Large intestine (tissue), 3 donors: ENCODE data around the gene HEBP1. TPM values are rescaled to one million over a fixed set of nuclear protein-coding genes. Genes with fewer than 3 reads are reported as not detected.
"Not testable (repeated sequence)": the region's sequence is repeated elsewhere in the genome, so short reads cannot be mapped to it uniquely, and the experiment has no call there.

Experiments
- DNase-seq, 2 donors: peaks; one replicate each; pipeline versions ENCODE4 v3.0.0 to v3.0.0-alpha.2; 2013
- H3K27ac ChIP-seq: one replicate; pipeline ENCODE4 v1.5.1; 2013; ENCODE audit warnings: low read length
- H3K27me3 ChIP-seq: 2 replicates; pipeline ENCODE4 v1.6.1; 2013; ENCODE audit warnings: low read length; ENCODE audit not compliant: control insufficient read depth, insufficient read depth
- H3K36me3 ChIP-seq: 2 replicates; pipeline ENCODE4 v1.6.1; 2013; ENCODE audit warnings: low read length; ENCODE audit not compliant: control insufficient read depth, insufficient read depth
- H3K4me1 ChIP-seq: one replicate; pipeline ENCODE4 v1.6.1; 2013; ENCODE audit warnings: low read length; ENCODE audit not compliant: control insufficient read depth, insufficient read depth
- H3K4me3 ChIP-seq: one replicate; pipeline ENCODE4 v1.5.1; 2013; ENCODE audit warnings: low read length
- H3K9me3 ChIP-seq: one replicate; pipeline ENCODE4 v1.6.1; 2013; ENCODE audit warnings: mild to moderate bottlenecking, low read depth, low read length, moderate library complexity; ENCODE audit not compliant: control insufficient read depth
- WGBS: methylation state at CpG from one replicate; pipeline ENCODE4 v1.1.5; 2013; ENCODE audit warnings: low lambda C conversion rate; ENCODE audit not compliant: insufficient coverage; 5-methylcytosine and 5-hydroxymethylcytosine counted together
- polyA plus RNA-seq: library from polyadenylated mRNA; unstranded; fragments of 120-200 nt; gene quantifications from one replicate; pipeline ENCODE4 v1.2.1, GENCODE V29; 2013

Gene HEBP1
- polyA plus RNA-seq, 1 donor = 237 TPM

DNA sequence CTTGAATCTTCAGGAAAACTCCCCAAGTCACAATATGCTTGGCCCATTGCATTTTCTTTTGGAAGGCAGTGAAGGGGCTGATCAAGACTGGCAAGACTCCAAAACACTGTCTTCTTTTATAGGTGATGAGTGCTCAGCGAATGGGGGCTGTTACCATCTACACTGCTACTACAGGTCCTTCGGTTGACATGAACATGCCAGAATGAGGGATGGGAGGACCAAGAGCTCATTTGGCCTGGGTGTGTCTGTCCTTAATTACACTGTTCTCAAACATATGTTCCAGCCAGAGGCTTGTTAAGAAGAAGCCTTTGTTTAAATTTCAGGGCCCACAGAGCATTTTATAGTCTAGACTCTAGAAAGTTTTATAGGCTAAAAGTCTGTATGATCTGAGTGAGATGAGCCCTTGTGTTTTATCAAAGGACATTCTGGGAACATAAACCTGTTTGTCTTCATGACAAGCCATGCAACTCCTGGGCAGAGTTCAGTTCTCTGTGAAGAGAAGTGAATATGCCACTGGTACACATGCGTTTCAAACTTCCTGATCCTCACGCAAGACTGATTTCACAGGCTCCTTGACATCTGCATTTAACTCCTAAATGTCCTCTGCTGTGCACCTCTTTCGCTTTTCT, 39.4 kb upstream of the HEBP1 start:
- Histone ChIP-seq H3K27ac (peak overlapping the region; percentile 25), H3K9me3 (no peaks in the 10 kb centered on the region), H3K27me3 (no peaks in the 10 kb centered on the region), H3K36me3 (no peaks in the 10 kb centered on the region), H3K4me3 (no peak overlapping the region), H3K4me1 (peaks cover 14% of the 10 kb centered on the region)
- WGBS = 43% methylated on average over 3 of the region's 5 CpGs
- DNase-seq = peak; percentile 56 to 79

DNA sequence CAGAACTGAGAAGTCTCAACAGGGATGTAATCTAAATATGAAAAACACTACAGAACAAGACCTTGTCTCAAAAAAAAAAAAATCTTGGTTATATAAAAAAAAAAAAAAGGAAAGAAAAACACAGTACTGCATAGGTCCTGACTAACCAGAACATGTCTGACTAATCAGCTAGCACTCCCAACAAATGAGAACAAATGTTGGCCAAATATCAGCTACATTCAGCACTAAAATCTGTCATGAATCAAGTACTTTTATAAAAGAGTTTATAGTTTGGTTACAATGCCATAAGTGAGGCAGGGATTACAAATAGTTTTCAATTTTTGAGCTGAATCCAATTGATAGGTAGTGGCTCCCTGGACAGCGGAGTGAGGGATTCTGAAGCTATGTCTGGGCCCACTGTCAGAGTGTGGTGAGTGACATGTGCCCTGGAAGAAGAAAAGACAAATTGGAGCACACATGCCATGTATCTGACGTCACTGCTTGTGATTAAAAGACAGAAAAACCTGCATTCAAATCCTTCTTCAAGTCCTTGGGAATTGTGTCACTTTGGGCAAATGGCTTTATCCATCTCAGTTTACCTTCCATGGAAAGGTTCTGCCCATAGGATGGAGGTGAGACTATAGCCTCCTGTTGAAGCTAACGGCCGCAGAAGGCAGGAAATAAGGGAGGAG, 38.6 kb upstream of the HEBP1 start:
- H3K27me3 ChIP-seq = no peaks in the 10 kb centered on the region
- peaks cover 14% of the 10 kb centered on the region for H3K4me1 ChIP-seq
- no peak overlapping the region for H3K27ac ChIP-seq
- H3K4me3 ChIP-seq = no peak overlapping the region
- no peaks in the 10 kb centered on the region for H3K36me3 ChIP-seq
- no peak for DNase-seq
- H3K9me3 ChIP-seq = no peaks in the 10 kb centered on the region
- WGBS = no CpG with 5 or more reads among the region's 4 CpGs

DNA sequence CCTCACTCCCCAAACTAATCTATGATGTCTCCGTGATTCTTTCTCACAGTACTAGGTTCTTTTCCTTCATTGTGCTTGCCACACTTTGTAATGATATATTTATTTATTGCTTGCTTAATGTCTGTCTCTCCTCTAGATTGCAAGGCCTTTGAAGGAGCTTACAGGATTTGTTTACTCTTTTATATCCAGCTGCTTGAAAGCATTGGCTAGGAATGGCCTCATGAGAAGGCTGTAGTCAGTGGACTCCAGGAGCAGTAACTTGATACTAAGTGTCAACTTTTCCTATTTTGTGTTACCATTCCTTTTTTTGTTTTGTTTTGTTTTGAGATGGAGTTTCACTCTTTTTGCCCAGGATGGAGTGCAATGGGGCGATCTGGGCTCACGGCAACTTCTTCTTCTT, 36.8 kb upstream of the HEBP1 start:
- Histone ChIP-seq H3K36me3 (no peaks in the 10 kb centered on the region), H3K9me3 (no peaks in the 10 kb centered on the region), H3K27me3 (no peaks in the 10 kb centered on the region), H3K4me3 (no peak overlapping the region), H3K27ac (no peak overlapping the region), H3K4me1 (peaks cover 14% of the 10 kb centered on the region)
- WGBS = no CpG with 5 or more reads among the region's 3 CpGs
- DNase-seq = no peak

DNA sequence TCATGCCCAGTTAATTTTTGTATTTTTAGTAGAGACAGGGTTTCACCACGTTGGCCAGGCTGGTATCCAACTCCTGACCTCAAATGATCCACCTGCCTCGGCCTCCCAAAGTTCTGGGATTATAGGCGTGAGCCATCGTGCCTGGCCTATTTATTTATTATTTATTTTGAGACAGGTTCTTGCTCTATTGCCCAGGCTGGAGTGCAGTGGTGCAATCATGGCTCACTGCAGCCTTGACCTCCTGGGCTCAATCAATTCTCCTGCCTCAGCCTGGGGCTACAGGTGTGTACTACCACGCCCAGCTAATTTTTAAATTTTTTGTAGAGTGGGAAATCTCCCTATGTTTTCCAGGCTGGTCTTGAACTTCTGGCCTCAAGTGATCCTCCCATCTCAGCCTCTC, 35.3 kb upstream of the HEBP1 start:
- not testable (repeated sequence) for H3K27ac ChIP-seq, H3K9me3 ChIP-seq, DNase-seq, H3K36me3 ChIP-seq, H3K4me3 ChIP-seq, H3K27me3 ChIP-seq
- peaks cover 14% of the 10 kb centered on the region for H3K4me1 ChIP-seq
- no CpG with 5 or more reads among the region's 5 CpGs for WGBS

DNA sequence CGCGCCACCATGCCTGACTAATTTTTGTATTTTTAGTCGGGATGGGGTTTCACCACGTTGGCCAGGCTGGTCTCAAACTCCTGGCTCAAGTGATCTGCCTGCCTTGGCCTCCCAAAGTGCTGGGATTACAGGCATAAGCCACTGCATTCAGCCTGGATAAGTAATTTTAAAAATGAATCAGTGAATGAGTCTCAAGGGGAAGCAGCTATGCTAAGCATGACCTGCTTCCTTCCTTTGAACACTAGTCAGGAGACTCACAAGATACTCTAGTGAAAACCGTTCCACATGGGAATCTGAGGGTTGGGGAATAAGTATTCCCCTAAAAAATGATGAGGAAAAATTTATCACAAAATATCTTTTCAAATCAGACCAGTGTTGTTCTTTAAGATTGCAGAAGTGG, 33.4 kb upstream of the HEBP1 start:
- Histone ChIP-seq H3K4me1 (no peaks in the 10 kb centered on the region), H3K4me3 (no peak overlapping the region), H3K27me3 (no peaks in the 10 kb centered on the region), H3K27ac (no peak overlapping the region), H3K9me3 (no peaks in the 10 kb centered on the region), H3K36me3 (no peaks in the 10 kb centered on the region)
- no CpG with 5 or more reads among the region's 5 CpGs for WGBS
- DNase-seq = no peak

DNA sequence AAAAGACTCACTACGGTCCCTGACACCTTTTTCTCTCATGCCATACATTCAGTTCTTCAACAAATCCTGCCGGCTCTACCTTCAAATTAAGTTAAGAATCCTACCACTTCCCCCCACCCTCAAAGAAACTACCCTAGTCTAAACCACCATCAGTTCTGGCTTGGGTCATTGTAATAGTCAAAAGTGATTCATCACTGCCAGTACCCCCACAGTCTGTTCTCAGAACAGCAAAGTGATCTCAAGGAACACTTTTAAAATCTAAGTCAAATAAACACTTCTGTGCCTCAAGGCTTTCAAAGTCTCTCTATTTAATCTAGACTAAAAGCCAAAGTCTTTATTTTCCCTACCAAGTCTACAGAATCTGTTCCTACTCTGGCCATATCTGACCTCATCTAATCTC, 32.1 kb upstream of the HEBP1 start:
- H3K36me3 ChIP-seq = no peaks in the 10 kb centered on the region
- H3K27ac ChIP-seq = no peak overlapping the region
- H3K4me3 ChIP-seq = no peak overlapping the region
- H3K4me1 ChIP-seq = no peaks in the 10 kb centered on the region
- WGBS = 86% methylated on average over 1 of the region's 2 CpGs
- no peak for DNase-seq
- no peaks in the 10 kb centered on the region for H3K27me3 ChIP-seq
- no peaks in the 10 kb centered on the region for H3K9me3 ChIP-seq

DNA sequence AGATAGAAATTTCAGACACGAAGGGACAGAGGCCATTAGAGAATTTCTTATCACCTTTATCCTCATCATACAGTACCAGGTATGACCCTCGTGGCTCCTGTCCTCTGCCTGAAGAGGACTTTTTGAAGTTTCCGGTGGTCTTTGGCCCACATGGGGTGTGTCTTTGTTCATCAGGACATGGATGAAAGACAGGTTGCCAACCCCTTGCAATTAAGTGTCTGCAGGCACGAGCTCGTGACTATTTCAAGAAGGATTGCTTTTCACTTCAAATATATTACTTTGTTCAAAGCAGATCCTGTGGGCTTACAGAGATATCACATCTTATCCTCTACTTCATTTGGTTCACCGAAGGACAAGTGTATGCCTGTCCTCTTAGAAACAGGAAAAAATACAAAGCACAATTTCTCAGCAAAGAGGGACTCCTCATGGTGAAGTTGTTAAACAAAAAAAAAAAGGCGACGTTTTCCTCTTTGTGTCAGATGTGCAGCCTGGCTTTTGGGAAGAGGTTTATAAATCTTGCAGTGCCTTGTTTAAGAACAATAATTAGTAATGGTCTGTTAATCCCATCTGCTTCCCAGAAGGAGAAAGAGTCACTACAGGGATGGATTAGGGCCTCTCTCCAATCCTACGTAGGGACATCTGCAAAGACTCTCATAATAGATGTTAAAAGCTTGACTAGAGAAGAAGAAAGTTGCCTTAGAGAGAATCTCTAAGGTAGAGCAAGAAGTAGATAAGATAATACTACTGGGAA, 30.7 kb upstream of the HEBP1 start:
- no peak for DNase-seq
- no peak overlapping the region for H3K4me3 ChIP-seq
- no peak overlapping the region for H3K27ac ChIP-seq
- no peaks in the 10 kb centered on the region for H3K9me3 ChIP-seq
- no peaks in the 10 kb centered on the region for H3K36me3 ChIP-seq
- WGBS = 83% methylated on average over 1 of the region's 9 CpGs
- H3K4me1 ChIP-seq = no peaks in the 10 kb centered on the region
- no peaks in the 10 kb centered on the region for H3K27me3 ChIP-seq

DNA sequence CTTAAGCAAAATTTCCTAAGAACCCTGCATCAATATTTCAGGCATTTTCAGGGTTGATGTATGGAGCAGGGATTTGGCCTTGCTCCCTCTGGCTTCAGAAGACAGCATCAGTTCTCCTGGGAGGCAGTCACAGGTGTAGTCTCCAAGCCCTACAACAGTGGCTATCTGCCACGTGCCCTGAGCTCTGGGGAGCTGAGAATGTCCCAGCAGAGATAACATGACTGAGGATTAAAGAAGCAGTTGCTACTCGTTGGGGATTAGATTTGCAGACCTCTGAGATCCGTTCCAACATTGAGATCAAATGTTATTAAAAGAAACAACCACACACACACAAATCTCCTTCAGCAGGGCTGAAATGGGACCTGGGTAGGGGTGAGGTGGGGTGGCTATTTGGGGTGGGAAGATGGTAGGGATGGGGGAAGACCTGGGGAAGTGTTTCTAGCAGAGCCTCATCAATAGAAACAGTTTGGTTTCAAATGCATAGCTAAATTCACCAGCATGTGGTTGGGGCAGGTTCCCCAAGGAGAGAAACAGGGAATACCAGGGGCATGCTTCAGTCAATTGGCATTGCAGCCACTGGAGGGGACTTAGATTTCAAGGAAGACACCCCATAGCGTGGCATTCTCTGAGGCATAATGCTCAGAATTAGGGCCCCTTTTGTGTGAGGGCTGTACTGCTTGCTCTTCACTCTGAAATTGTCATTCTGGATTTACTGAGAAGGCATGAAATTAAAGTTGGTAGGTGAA, 28.9 kb upstream of the HEBP1 start:
- no peaks in the 10 kb centered on the region for H3K36me3 ChIP-seq
- no peak for DNase-seq
- no peaks in the 10 kb centered on the region for H3K9me3 ChIP-seq
- H3K4me1 ChIP-seq = no peaks in the 10 kb centered on the region
- H3K27ac ChIP-seq = no peak overlapping the region
- 40% methylated on average over 1 of the region's 4 CpGs for whole genome bisulfite sequencing
- no peak overlapping the region for H3K4me3 ChIP-seq
- no peaks in the 10 kb centered on the region for H3K27me3 ChIP-seq

DNA sequence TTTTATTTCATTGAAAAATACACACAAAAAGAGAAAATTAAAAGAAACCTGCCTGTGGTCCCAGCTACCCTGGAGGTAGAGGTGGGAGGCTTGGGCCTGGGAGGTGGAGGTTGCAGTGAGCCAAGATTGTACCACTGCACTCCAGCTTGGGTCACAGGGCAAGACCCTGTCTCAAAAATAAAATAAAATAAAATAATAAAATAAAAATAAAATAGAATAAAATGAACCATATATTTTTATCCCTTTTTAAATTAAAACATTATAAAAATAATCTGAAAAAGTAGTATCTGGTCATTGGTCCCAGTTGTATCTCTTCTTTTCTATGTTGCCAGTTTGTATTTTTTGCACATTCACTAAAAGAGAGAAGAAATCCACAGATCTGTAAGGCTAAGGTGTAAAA, 27.4 kb upstream of the HEBP1 start:
- H3K4me1 ChIP-seq = no peaks in the 10 kb centered on the region
- no peaks in the 10 kb centered on the region for H3K27me3 ChIP-seq
- H3K36me3 ChIP-seq = no peaks in the 10 kb centered on the region
- H3K9me3 ChIP-seq = no peaks in the 10 kb centered on the region
- no peak overlapping the region for H3K27ac ChIP-seq
- no peak for DNase-seq
- no peak overlapping the region for H3K4me3 ChIP-seq

DNA sequence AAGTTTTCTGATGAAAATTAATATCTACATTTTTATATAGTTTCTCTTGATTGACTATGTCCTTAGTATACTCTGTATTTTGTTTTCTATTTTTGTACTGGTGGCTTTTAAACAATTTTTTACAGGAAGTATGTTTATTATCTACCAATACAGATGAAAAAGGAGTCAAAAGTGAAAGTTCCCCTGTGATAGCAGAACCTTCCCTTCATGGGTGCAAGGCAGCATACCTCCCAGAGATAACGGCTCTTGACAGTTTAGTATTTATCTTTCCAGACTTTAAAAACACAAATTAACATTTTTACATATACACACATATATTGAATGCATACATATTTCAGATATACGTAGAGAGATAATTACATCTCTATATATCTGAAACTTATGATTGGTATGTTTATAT, 27.0 kb upstream of the HEBP1 start:
- Histone ChIP-seq H3K36me3 (no peaks in the 10 kb centered on the region), H3K4me1 (no peaks in the 10 kb centered on the region), H3K9me3 (no peaks in the 10 kb centered on the region), H3K27ac (no peak overlapping the region), H3K4me3 (no peak overlapping the region), H3K27me3 (no peaks in the 10 kb centered on the region)
- no peak for DNase-seq
- WGBS = 83% methylated on average over 1 of the region's 2 CpGs
